Globus pallidus (tissue), 1 donor: ENCODE measurements around the gene ANKRD36.
"Not testable (repeated sequence)": the region's sequence is repeated elsewhere in the genome, so short reads cannot be mapped to it uniquely, and the experiment has no call there.

Experiments
- DNase-seq: peaks from one replicate; pipeline ENCODE4 v3.0.0-alpha.2; 2015; ENCODE audit warnings: low spot score

Gene ANKRD36

DNA sequence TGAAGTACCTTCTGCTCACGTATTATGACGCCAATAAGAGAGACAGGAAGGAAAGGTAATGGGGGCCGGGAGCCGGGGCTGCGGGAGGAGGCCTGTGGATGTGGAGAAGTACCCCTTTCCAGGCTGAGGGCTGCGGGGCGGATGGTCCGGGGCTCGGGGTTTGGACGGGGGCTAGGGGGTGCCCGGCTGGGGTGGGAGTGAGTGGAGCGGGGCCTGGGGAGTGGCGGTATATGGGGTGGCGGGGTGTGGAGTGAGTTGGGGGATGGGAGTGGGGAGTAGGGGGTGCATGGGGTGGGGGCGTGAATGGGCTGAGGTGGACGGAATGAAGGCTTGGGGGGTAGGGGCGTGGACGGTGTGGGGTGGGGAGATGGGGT, 916 bp downstream of the ANKRD36 start:
- DNase-seq: not testable (repeated sequence)

DNA sequence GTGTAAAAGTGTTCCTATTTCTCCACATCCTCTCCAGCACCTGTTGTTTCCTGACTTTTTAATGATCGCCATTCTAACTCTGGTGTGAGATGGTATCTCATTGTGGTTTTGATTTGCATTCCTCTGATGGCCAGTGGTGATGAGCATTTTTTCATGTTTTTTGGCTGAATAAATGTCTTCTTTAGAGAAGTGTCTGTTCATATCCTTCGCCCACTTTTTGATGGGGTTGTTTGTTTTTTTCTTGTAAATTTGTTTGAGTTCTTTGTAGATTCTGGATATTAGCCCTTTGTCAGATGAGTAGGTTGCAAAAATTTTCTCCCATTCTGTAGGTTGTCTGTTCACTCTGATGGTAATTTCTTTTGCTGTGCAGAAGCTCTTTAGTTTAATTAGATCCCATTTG, 16.1 kb downstream of the ANKRD36 start:
- not testable (repeated sequence) for DNase-seq

DNA sequence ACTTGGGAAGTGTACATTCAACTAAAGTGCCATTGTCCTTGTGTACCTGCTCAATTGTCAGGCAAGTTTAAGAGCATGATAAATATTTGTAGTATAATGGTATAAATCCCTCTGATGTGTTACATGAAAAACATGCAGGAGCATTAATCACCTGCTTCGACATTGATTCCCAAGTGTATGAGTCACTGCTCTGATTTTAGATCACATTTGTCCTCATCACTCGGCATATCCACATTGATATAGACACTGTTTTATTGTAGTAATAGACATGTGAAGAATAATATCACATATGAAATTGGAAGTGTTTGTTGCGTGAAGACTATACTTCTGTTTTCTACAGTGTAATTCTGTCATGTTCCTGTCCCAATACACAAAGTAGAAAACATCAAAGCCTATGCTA, 31.1 kb downstream of the ANKRD36 start:
- not testable (repeated sequence) for DNase-seq

- not testable (repeated sequence) for DNase-seq
Measured at GRCh38 chr2:97166548-97166947, 53.6 kb downstream of the ANKRD36 start.

GRCh38 chr2:97167938-97168337, 55.0 kb downstream of the ANKRD36 start:
- not testable (repeated sequence) for DNase-seq

DNA sequence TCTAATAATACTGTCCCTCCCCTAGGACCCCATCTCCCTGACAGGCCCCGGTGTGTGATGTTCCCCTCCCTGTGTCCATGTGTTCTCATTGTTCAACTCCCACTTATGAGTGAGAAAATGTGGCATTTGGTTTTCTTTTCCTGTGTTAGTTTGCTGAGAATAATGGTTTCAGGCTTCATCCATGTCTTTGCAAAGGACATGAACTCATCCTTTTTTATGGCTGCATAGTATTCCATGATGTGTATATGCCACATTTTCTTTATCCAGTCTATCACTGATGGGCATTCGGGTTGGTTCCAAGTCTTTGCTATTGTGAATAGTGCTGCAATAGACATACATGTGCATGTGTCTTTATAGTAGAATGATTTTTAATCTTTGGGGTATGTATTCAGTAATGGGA, 55.6 kb downstream of the ANKRD36 start:
- not testable (repeated sequence) for DNase-seq

GRCh38 chr2:97180391-97180790, 67.4 kb downstream of the ANKRD36 start:
- DNase-seq: not testable (repeated sequence)

- DNase-seq: not testable (repeated sequence)
Measured at GRCh38 chr2:97195349-97195748, 82.4 kb downstream of the ANKRD36 start.

DNA sequence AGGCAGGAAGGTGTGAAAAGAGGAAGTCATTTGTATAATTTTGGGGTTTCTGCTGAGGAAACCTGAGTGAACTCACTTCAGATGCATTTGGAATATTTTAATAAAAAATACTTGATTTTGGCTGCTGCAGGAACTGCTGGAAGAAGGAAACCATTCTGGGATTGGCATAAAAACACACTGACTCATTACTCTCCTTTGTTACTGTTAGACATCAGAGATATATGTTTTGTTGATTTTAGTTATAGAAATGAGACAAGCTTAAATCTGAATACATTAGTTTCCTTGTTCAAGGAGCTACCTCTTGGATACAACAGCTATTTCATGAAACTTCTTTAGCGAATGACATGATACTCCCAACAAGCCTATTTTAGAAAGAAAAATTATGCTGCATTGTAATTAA, 84.3 kb downstream of the ANKRD36 start:
- DNase-seq: not testable (repeated sequence)

DNA sequence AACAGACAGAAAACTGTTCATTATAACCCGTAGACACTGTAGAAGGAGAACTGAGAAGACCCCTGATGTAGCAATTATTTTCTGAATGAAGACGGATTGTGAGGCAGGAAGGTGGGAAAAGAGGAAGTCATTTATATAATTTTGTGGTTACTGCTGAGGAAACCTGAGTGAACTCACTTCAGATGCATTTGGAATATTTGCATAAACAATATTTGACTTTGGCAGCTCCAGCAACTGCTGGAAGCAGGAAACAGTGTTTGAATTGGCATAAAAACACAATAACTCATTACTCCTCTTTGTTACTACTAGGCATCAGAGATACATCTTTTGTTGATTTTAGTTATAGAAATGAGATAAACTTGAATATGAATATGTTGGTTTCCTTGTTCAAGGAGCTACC, 87.9 kb downstream of the ANKRD36 start:
- not testable (repeated sequence) for DNase-seq

DNA sequence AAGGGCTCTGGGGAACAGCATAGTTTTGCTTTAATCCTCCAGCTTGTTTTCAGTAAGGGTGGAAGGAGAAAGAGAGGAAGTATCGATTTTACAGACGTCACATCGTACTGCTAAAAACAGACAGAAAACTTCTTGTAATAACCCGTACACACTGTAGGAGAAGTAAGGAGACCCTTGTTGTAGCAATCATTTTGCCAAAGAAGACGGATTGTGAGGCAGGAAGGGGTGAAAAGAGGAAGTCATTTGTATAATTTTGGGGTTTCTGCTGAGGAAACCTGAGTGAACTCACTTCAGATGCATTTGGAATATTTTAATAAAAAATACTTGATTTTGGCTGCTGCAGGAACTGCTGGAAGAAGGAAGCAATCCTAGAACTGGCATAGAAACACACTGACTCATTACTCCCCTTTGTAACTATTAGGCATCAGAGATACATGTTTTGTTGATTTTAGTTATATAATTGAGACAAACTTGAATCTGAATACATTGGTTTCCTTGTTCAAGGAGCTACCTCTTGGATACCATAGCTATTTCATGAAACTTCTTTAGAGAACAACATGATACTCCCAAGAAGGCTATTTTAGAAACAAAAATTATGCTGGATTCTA, 89.8 kb downstream of the ANKRD36 start:
- DNase-seq: not testable (repeated sequence)

GRCh38 chr2:97210325-97210724, 97.4 kb downstream of the ANKRD36 start:
- no peak for DNase-seq

DNA sequence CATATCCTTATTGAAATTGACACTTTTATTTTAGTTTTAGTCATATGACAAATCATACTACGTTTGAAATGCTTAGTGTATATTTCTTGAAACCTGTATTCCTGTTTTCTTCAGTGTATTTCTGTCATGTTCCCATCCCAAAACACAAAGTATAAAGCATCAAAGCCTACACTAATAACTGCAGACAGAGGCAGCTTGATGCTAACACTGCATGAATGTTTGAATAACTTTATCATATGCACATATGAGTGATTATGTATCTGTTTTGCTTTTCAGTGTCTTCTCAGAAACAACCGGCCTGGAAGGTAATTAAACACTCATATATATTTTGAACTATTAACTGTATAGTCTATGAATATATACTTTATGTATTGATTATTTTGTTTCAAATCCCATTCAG, 102.1 kb downstream of the ANKRD36 start:
- DNase-seq: not testable (repeated sequence)

DNA sequence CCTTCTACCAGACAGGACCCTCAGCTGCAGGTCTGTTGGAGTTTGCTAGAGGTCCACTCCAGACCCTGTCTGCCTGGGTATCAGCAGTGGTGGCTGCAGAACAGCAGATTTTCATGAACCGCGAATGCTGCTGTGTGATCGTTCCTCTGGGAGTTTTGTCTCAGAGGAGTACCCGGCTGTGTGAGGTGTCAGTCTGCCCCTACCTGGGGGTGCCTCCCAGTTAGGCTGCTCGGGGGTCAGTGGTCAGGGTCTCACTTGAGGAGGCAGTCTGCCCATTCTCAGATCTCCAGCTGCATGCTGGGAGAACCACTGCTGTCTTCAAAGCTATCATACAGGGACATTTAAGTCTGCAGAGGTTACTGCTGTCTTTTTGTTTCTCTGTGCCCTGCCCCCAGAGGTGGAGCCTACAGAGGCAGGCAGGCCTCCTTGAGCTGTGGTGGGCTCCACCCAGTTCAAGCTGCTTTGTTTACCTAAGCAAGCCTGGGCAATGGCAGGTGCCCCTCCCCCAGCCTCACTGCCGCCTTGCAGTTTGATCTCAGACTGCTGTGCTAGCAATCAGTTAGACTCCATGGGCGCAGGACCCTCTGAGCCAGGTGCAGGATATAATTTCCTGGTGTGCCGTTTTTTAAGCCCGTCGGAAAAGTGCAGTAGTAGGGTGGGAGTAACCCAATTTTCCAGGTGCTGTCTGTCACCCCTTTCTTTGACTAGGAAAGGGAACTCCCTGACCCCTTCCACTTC, 118.1 kb downstream of the ANKRD36 start:
- not testable (repeated sequence) for DNase-seq

DNA sequence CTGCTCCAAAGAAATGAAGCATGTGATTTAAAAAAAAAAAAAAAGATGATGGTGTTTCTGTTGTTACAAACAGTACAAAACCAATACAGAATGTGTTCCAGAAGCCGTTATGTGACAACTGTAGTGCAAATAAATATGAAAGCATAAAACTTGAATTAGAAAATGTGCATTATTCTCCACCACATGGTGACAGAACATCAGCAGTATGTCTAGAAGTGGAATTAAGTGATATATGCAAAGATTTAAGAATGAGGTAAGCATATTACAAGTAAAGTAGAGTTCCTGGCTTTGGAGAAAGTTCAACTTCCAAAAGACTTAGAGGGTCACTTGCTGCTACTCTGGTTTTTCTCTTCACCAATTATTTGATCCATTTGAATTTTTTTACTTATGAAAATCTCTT, 120.0 kb downstream of the ANKRD36 start:
- DNase-seq: not testable (repeated sequence)

GRCh38 chr2:97233660-97234295, 120.8 kb downstream of the ANKRD36 start:
- DNase-seq: not testable (repeated sequence)

DNA sequence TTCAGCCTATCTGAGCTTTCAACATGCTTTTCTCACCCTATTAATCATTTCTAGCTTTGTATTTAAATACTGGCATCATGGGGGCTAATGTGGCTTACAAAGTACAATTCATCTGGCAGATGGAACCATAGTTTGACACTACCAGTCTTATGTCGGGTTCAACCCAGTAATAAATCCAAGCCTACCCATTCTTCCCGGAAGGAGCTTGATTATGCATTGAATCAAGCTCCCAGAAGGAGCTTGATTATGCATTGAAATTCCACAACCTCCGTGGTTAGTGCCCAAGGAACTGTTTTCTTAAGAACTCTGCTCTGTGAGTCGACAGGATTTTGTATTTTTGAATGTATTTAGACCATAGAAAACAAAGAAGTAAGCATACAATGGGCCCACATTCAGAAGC, 148.2 kb downstream of the ANKRD36 start:
- not testable (repeated sequence) for DNase-seq

GRCh38 chr2:97266449-97266848, 153.5 kb downstream of the ANKRD36 start:
- DNase-seq: not testable (repeated sequence)

GRCh38 chr2:97267411-97268074, 154.6 kb downstream of the ANKRD36 start:
- DNase-seq: no peak

DNA sequence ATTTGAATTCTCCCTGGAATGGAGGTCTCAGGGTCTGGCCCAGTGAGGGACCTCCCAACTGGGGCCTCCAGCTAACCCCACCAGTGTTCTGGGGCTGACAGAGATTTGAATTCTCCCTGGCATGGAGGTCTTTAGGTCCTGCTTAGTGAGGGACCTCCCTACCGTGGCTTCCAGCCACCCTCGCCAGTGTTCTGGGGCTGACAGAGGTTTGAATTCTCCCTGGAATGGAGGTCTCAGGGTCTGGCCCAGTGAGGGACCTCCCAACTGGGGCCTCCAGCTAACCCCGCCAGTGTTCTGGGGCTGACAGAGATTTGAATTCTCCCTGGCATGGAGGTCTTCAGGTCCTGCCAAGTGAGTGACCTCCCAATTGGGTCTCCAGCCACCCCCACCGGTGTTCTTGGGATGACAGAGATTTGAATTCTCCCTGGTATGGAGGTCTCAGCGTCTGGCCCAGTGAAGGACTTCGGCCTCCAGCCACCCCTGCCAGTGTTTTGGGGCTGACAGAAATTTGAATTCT, 155.2 kb downstream of the ANKRD36 start:
- DNase-seq: not testable (repeated sequence)

DNA sequence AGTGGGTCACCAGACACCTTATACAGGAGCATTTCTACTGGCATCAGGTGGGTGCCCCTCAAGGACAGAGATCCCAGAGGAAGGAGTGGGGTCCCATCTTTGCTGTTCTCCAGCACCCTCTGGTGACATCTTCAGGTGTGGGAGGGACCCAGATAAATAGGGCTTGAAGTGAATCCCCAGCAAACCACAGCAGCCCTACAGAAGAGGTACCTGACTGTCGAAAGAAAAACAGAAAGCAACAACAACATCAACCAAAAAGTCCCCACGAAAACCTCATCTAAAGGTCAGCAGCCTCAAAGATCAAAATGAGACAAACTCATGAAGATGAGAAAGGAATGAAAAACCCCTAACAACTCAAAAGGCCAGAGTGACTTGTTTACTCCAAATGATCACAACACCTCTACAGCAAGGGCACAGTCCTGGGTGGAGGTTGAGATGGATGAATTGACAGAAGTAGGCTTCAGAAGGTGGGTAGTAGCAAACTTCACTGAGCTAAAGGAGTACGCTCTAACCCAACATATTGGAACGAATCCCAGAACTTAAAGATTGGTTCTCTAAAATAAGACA, 163.4 kb downstream of the ANKRD36 start:
- DNase-seq: not testable (repeated sequence)

GRCh38 chr2:97285187-97285586, 172.2 kb downstream of the ANKRD36 start:
- DNase-seq: not testable (repeated sequence)
